Measurements from ENCODE around the gene STARD8. TPM values are rescaled to one million over a fixed set of nuclear protein-coding genes. Genes with fewer than 3 reads are reported as not detected.
"Not testable (repeated sequence)": the region's sequence is repeated elsewhere in the genome, so short reads cannot be mapped to it uniquely, and the experiment has no call there.

STARD8 gene
- total RNA-seq, 1 experiment from 2014 or later, result 0.91 TPM

DNA sequence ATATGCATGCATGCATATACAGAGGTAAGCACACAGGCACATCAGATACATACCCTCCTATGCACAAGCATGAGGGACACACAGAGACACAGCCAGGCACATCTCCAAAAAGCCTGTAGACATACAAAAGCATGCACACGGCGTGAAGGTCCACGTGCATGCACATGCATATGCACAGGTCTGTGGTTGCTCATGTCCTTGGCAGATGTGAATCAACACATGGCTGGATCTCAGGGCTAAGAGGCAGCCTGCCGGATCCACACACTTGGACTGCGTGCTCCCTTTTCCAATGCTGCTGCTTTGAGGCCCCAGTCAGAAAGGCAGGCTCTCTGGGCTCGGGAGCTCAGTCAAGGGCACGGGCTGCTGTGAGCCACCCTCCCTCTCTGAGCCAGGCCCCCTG is 3.6 kb downstream of the STARD8 start:
- DNase-seq, result no peak

DNA sequence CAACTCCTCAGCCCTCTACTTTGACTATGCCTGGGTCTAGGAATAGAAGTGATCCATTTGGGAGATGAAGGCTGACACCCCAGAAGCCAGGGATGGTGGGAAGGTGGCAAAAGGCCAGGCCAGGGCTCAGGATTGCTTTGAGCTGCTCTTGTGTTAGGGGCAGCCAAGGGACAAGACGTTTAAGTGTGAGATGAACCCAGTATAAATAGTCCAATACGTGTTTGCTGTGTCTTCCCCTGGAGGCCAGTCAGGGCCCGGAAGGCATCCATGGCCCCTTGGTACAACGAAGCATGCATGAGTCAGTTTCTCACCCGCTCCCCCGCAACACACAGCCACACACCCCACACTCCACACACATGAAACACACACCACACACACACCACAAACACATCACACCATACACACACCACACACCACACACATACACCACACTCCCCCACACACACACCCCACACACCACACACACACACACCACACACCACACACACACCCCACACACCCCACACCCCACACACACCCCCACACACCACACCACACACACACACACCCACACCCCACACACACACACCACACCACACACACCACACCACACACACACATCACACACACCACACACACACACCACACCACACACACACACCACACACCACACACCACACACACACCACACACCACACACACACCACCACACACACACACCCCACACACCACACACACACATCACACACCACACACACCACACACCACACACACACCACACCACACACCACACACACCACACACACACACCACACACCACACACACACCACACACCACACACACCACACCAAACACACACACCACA is 5.1 kb downstream of the STARD8 start:
- H3K9me3 ChIP-seq (ENCODE audit: low read length), result no peaks in the 10 kb centered on the region
- H3K9me2 ChIP-seq (replicated peaks; ENCODE audit: low read length), result no peaks in the 10 kb centered on the region
- 0 out of 2 replicates have a peak, but pooled peaks cover 3% of the 10 kb centered on the region for H3K4me1 ChIP-seq (ENCODE audit: insufficient read depth, low read length)
- POLR2A ChIA-PET (ENCODE audit: unreplicated experiment), result no interaction called here
- no peak for DNase-seq
- no peak overlapping the region for H3K27ac ChIP-seq (ENCODE audit: low read length)
- no peak overlapping the region for H3K4me2 ChIP-seq (ENCODE audit: low read length)
- no peaks in the 10 kb centered on the region for H3K27me3 ChIP-seq (ENCODE audit: low read length)
- ATAC-seq, result no peak
- no peak overlapping the region for H2AFZ ChIP-seq (ENCODE audit: low read length)
- no peak overlapping the region for H3K9ac ChIP-seq (ENCODE audit: low read length)
- no peaks in the 10 kb centered on the region for H4K20me1 ChIP-seq (ENCODE audit: low read length)
- no peaks in the 10 kb centered on the region for H3K36me3 ChIP-seq (ENCODE audit: low read depth, low read length)
- intact Hi-C loops (cut with micrococcal nuclease), result no loop called here
- TF ChIP-seq, protein P1, sequence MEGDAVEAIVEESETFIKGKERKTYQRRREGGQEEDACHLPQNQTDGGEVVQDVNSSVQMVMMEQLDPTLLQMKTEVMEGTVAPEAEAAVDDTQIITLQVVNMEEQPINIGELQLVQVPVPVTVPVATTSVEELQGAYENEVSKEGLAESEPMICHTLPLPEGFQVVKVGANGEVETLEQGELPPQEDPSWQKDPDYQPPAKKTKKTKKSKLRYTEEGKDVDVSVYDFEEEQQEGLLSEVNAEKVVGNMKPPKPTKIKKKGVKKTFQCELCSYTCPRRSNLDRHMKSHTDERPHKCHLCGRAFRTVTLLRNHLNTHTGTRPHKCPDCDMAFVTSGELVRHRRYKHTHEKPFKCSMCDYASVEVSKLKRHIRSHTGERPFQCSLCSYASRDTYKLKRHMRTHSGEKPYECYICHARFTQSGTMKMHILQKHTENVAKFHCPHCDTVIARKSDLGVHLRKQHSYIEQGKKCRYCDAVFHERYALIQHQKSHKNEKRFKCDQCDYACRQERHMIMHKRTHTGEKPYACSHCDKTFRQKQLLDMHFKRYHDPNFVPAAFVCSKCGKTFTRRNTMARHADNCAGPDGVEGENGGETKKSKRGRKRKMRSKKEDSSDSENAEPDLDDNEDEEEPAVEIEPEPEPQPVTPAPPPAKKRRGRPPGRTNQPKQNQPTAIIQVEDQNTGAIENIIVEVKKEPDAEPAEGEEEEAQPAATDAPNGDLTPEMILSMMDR (conservative IDR thresholded peaks at IDR 0.05; ENCODE audit: low read depth, low read length), result no peak
- TF ChIP-seq EZH2 (IDR thresholded peaks at IDR 0.05; ENCODE audit: low read length, unreplicated experiment) (no peak), EZH2phosphoT487 (IDR thresholded peaks at IDR 0.05; ENCODE audit: borderline replicate concordance, low read length) (no peak)
- no peak overlapping the region for H3K4me3 ChIP-seq (ENCODE audit: low read length)
- no TSS peak for BruUV-seq (replicated peaks)
- H3F3A ChIP-seq (ENCODE audit: low read length, unreplicated experiment), result no peaks in the 10 kb centered on the region
- H3K79me2 ChIP-seq (ENCODE audit: low read length), result no peaks in the 10 kb centered on the region
- CTCF ChIA-PET, result no interaction called here

More for the DNA sequence above, 3.6 kb downstream of the STARD8 start:
- intact Hi-C loops (cut with micrococcal nuclease), result no loop called here
- no peak overlapping the region for H3K27ac ChIP-seq (ENCODE audit: low read length)
- no peaks in the 10 kb centered on the region for H3K9me2 ChIP-seq (replicated peaks; ENCODE audit: low read length)
- TF ChIP-seq EZH2phosphoT487 (IDR thresholded peaks at IDR 0.05; ENCODE audit: borderline replicate concordance, low read length), result no peak
- no peak for TF ChIP-seq EZH2 (IDR thresholded peaks at IDR 0.05; ENCODE audit: low read length, unreplicated experiment)
- TF ChIP-seq, protein P1 (conservative IDR thresholded peaks at IDR 0.05; ENCODE audit: low read depth, low read length), result no peak
- no peaks in the 10 kb centered on the region for H3F3A ChIP-seq (ENCODE audit: low read length, unreplicated experiment)
- BruUV-seq (replicated peaks), result no TSS peak
- CTCF ChIA-PET, result no interaction called here
- no peak overlapping the region for H3K4me2 ChIP-seq (ENCODE audit: low read length)
- H3K9me3 ChIP-seq (ENCODE audit: low read length), result no peaks in the 10 kb centered on the region
- no peak overlapping the region for H3K9ac ChIP-seq (ENCODE audit: low read length)
- H3K27me3 ChIP-seq (ENCODE audit: low read length), result no peaks in the 10 kb centered on the region
- POLR2A ChIA-PET (ENCODE audit: unreplicated experiment), result no interaction called here
- H3K4me3 ChIP-seq (ENCODE audit: low read length), result no peak overlapping the region
- ATAC-seq, result no peak
- no peaks in the 10 kb centered on the region for H3K36me3 ChIP-seq (ENCODE audit: low read depth, low read length)
- H3K79me2 ChIP-seq (ENCODE audit: low read length), result no peaks in the 10 kb centered on the region
- no peak overlapping the region for H2AFZ ChIP-seq (ENCODE audit: low read length)
- H3K4me1 ChIP-seq (ENCODE audit: insufficient read depth, low read length), result 0 out of 2 replicates have a peak, but pooled peaks cover 6% of the 10 kb centered on the region
- no peaks in the 10 kb centered on the region for H4K20me1 ChIP-seq (ENCODE audit: low read length)

DNA sequence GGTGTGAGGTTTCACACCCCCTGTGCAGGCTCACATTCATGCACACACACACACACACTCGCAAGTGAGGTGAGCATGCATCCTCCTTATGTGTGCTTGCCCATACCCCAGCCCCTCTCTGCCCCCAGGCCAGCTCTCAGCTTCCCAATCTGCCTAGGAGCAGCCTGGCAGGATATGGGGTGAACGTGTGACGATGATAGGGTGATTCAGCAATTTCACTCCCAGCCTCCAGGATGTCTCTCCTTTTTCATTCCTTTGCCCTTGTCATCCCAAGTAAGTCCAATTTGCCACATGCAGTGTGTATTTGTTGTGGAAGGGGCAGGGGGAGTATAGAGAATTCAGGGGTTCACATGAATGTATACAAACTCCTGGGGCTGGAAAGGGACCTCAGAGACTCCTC is 7.2 kb downstream of the STARD8 start:
- no peaks in the 10 kb centered on the region for H3K27me3 ChIP-seq (ENCODE audit: low read length)
- no peaks in the 10 kb centered on the region for H3K79me2 ChIP-seq (ENCODE audit: low read length)
- DNase-seq (no peak), ATAC-seq (no peak)
- CTCF ChIA-PET, result no interaction called here
- no peak overlapping the region for H3K27ac ChIP-seq (ENCODE audit: low read length)
- no peak overlapping the region for H3K4me3 ChIP-seq (ENCODE audit: low read length)
- H2AFZ ChIP-seq (ENCODE audit: low read length), result no peak overlapping the region
- no peaks in the 10 kb centered on the region for H3K9me3 ChIP-seq (ENCODE audit: low read length)
- no peaks in the 10 kb centered on the region for H3K36me3 ChIP-seq (ENCODE audit: low read depth, low read length)
- H3K4me2 ChIP-seq (ENCODE audit: low read length), result no peak overlapping the region
- no peak overlapping the region for H3K9ac ChIP-seq (ENCODE audit: low read length)
- H3F3A ChIP-seq (ENCODE audit: low read length, unreplicated experiment), result no peaks in the 10 kb centered on the region
- no peaks in the 10 kb centered on the region for H4K20me1 ChIP-seq (ENCODE audit: low read length)
- H3K4me1 ChIP-seq (ENCODE audit: insufficient read depth, low read length), result peaks cover 3% of the 10 kb centered on the region; the same call in 1 of the 2 replicates
- TF ChIP-seq EZH2phosphoT487 (IDR thresholded peaks at IDR 0.05; ENCODE audit: borderline replicate concordance, low read length) (no peak), EZH2 (IDR thresholded peaks at IDR 0.05; ENCODE audit: low read length, unreplicated experiment) (no peak)
- TF ChIP-seq, protein P1 (conservative IDR thresholded peaks at IDR 0.05; ENCODE audit: low read depth, low read length), result no peak
- H3K9me2 ChIP-seq (replicated peaks; ENCODE audit: low read length), result no peaks in the 10 kb centered on the region
- intact Hi-C loops (cut with micrococcal nuclease), result no loop called here
- no TSS peak for BruUV-seq (replicated peaks)
- POLR2A ChIA-PET (ENCODE audit: unreplicated experiment), result no interaction called here

DNA sequence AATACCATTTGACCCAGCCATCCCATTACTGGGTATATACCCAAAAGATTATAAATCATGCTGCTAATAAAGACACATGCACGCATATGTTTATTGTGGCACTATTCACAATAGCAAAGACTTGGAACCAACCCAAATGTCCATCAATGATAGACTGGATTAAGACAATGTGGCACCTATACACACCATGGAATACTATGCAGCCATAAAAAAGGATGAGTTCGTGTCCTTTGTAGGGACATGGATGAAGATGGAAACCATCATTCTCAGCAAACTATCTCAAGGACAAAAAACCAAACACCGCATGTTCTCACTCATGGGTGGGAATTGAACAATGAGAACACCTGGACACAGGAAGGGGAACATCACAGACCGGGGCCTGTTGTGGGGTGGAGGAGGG is 9.0 kb downstream of the STARD8 start:
- POLR2A ChIA-PET (ENCODE audit: unreplicated experiment); BruUV-seq (replicated peaks); H3K27ac ChIP-seq (ENCODE audit: low read length); H3K4me1 ChIP-seq (ENCODE audit: insufficient read depth, low read length); H3K4me2 ChIP-seq (ENCODE audit: low read length); H4K20me1 ChIP-seq (ENCODE audit: low read length); H3K79me2 ChIP-seq (ENCODE audit: low read length); H3K4me3 ChIP-seq (ENCODE audit: low read length); H3F3A ChIP-seq (ENCODE audit: low read length, unreplicated experiment); DNase-seq; H3K9me3 ChIP-seq (ENCODE audit: low read length); intact Hi-C loops (cut with micrococcal nuclease); ATAC-seq; H3K9ac ChIP-seq (ENCODE audit: low read length); H3K27me3 ChIP-seq (ENCODE audit: low read length); H2AFZ ChIP-seq (ENCODE audit: low read length); H3K9me2 ChIP-seq (replicated peaks; ENCODE audit: low read length); H3K36me3 ChIP-seq (ENCODE audit: low read depth, low read length); CTCF ChIA-PET: not testable (repeated sequence)

Measured in PC-3 (cell line).